Measurements from ENCODE around the gene AKR1D1. TPM values are rescaled to one million over a fixed set of nuclear protein-coding genes. Genes with fewer than 3 reads are reported as not detected.
A peak's percentile ranks its signal among the peaks of the same experiment; 100 is the strongest.

Gene AKR1D1
- total RNA-seq, 1 donor from 2014 or later: under 0.01 TPM

DNA sequence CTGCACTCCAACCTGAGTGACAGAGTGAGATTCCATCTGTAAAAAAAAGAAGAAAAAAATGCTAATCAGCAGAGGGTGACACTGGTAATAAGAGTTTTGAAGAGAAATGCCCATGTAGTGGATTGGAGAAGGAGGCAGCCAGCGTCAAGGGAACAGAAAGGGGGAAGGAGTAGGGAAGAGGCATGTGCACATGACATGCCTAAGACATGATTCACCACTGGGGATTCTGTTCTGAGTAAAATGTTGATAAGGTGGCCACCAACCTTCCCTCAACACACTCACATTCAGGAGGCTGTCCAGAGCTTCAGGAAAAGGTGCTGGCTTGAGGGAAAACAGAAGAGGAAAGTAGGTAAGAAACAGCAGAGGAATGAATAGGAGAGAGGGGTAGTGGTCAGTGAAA, 39.9 kb downstream of the AKR1D1 start:
- Histone ChIP-seq H3K36me3 (ENCODE audit: control insufficient read depth, insufficient read depth, low read length) (no peaks in the 10 kb centered on the region), H3K4me3 (ENCODE audit: low read depth, low read length) (no peak overlapping the region), H3K27me3 (ENCODE audit: control insufficient read depth, insufficient read depth, low read length) (no peaks in the 10 kb centered on the region)
- peak; percentile 72 for FAIRE-seq
- DNase-seq (ENCODE audit: low read depth): peak; percentile 58
- TF ChIP-seq, protein P1, sequence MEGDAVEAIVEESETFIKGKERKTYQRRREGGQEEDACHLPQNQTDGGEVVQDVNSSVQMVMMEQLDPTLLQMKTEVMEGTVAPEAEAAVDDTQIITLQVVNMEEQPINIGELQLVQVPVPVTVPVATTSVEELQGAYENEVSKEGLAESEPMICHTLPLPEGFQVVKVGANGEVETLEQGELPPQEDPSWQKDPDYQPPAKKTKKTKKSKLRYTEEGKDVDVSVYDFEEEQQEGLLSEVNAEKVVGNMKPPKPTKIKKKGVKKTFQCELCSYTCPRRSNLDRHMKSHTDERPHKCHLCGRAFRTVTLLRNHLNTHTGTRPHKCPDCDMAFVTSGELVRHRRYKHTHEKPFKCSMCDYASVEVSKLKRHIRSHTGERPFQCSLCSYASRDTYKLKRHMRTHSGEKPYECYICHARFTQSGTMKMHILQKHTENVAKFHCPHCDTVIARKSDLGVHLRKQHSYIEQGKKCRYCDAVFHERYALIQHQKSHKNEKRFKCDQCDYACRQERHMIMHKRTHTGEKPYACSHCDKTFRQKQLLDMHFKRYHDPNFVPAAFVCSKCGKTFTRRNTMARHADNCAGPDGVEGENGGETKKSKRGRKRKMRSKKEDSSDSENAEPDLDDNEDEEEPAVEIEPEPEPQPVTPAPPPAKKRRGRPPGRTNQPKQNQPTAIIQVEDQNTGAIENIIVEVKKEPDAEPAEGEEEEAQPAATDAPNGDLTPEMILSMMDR (IDR thresholded peaks at IDR 0.05; ENCODE audit: insufficient read depth, low read length, severe bottlenecking): no peak

DNA sequence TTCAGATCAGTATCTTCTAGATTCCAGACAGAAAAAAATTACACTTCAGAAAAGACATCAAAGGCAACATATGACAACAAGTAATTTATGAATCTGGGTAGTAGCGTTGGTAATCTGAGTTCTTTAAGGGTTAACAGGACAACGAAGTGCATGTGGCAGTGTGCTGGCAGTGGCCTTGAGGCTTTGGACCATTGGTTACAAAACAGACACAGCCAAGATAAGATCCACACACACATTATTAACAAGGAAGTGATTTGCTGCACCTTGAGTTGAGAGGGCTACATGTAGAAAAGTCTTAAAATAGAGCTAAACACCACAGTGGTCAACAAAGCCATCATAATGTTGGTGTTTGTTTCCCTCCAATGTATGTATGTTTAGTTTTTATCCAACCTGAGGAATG, 40.6 kb downstream of the AKR1D1 start:
- Histone ChIP-seq H3K36me3 (ENCODE audit: control insufficient read depth, insufficient read depth, low read length) (no peaks in the 10 kb centered on the region), H3K27me3 (ENCODE audit: control insufficient read depth, insufficient read depth, low read length) (no peaks in the 10 kb centered on the region), H3K4me3 (ENCODE audit: low read depth, low read length) (no peak overlapping the region)
- no peak for DNase-seq (ENCODE audit: low read depth)
- FAIRE-seq: no peak
- TF ChIP-seq, protein P1 (IDR thresholded peaks at IDR 0.05; ENCODE audit: insufficient read depth, low read length, severe bottlenecking): no peak

DNA sequence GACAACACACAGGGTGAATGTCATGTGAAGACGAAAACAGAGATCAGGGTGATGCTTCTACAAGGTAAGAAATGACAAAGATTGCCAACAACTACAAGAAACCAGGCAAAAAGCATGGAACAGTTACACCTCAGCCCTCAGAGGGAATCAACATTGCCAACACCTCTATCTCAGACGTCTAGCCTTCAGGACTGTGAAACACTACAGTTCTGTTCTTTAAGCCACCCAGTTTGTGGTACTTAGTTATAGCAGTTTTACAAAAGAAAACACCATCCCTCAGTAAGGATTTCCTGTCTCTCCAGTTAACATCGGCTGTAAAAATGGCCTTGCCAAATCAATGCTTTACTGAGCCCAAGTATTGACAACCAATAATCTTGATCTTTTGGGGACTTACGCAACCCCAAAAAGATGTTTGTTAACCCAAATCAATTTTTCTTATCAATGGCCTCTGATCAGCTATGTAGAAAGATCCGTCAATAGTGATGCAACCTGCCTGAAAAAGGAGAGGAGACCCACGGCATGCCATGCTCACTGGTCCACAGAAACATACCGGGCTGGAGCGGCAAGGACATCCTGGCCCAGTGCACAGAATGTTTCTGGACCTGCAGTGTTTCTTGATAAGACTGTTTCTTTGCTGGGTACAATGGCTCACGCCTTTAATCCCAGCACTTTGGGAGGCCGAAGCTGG, 44.0 kb downstream of the AKR1D1 start:
- Histone ChIP-seq H3K4me3 (ENCODE audit: low read depth, low read length) (no peak overlapping the region), H3K36me3 (ENCODE audit: control insufficient read depth, insufficient read depth, low read length) (no peaks in the 10 kb centered on the region), H3K27me3 (ENCODE audit: control insufficient read depth, insufficient read depth, low read length) (no peaks in the 10 kb centered on the region)
- TF ChIP-seq, protein P1 (IDR thresholded peaks at IDR 0.05; ENCODE audit: insufficient read depth, low read length, severe bottlenecking): no peak
- DNase-seq (ENCODE audit: low read depth) (no peak), FAIRE-seq (no peak)

DNA sequence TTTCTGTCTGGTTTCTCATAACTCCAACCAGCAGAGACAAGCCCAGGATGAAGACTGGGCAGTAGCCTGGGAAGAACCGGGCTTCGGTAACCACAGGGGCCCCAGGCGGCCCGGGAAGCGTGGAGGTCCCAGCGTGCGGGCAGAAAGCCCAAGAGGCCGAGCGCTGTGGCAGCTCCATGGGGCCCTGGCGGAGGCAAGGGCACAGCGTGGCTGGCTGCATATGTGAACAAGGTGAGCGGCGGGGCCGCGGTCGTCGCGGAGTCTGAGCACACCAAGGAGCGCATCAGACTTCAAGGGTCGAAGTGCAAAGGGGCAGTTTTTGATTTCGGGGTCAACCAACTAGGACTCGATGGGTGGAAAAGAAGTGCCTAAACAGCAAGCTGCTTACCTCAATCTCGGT, 45.9 kb downstream of the AKR1D1 start:
- FAIRE-seq: no peak
- Histone ChIP-seq H3K36me3 (ENCODE audit: control insufficient read depth, insufficient read depth, low read length) (no peaks in the 10 kb centered on the region), H3K27me3 (ENCODE audit: control insufficient read depth, insufficient read depth, low read length) (no peaks in the 10 kb centered on the region), H3K4me3 (ENCODE audit: low read depth, low read length) (no peak overlapping the region)
- DNase-seq (ENCODE audit: low read depth): no peak
- TF ChIP-seq, protein P1 (IDR thresholded peaks at IDR 0.05; ENCODE audit: insufficient read depth, low read length, severe bottlenecking): no peak

DNA sequence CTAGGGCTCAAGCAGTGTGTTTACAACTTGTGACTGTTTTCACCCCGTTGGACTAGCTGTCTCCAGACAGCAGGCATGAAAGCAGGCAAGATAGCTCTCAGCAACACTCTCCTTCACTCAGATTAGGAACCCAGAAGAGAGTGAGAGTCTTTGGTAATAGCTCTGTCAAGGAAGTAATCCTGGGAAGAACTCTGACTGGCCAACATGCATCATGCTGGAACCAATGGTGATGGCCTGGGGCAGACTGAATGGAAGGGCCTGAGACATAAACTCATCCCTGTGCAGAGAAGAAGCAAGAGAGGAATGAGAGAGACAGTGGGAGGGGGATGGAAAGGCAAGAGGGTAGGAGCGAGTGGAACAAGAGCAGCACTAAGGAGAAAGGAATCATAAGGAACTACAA, 48.9 kb downstream of the AKR1D1 start:
- Histone ChIP-seq H3K4me3 (ENCODE audit: low read depth, low read length) (no peak overlapping the region), H3K36me3 (ENCODE audit: control insufficient read depth, insufficient read depth, low read length) (no peaks in the 10 kb centered on the region), H3K27me3 (ENCODE audit: control insufficient read depth, insufficient read depth, low read length) (no peaks in the 10 kb centered on the region)
- DNase-seq (ENCODE audit: low read depth): peak; percentile 52
- no peak for FAIRE-seq
- TF ChIP-seq, protein P1 (IDR thresholded peaks at IDR 0.05; ENCODE audit: insufficient read depth, low read length, severe bottlenecking): no peak

DNA sequence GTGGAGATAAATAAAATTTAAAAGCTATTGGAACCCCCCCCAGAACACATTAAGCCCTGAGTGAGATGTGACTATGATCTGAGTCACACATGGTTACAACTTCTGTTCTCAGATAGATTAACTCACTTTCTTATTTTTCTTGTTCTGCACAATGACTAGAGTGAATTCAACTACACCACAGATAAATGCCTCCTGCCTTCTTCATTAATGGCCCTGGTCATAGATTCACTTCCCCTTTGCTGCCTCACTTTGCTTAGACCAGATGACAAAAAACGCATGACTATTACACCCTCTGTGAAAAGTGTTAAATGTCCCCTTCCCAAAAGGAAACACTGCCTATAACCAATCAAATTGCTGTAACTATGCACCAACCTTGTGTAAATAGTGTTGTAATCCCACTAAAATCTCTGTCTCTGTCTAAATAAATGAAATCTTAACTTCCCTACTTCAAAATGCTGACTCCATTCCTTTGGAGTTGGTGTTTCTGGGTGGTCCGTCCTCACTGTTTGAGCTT, 49.4 kb downstream of the AKR1D1 start:
- FAIRE-seq (no peak), DNase-seq (ENCODE audit: low read depth) (peak; percentile 77)
- Histone ChIP-seq H3K27me3 (ENCODE audit: control insufficient read depth, insufficient read depth, low read length) (no peaks in the 10 kb centered on the region), H3K36me3 (ENCODE audit: control insufficient read depth, insufficient read depth, low read length) (no peaks in the 10 kb centered on the region), H3K4me3 (ENCODE audit: low read depth, low read length) (no peak overlapping the region)
- TF ChIP-seq, protein P1 (IDR thresholded peaks at IDR 0.05; ENCODE audit: insufficient read depth, low read length, severe bottlenecking): no peak

Measured in bronchial epithelial cell (primary cell).